ENCODE results near the gene CCDC12.

- no peak for TF ChIP-seq CTCF (IDR thresholded peaks at IDR 0.05)
- TF ChIP-seq POLR2A (IDR thresholded peaks at IDR 0.05) = no peak
These were observed 34.8 kb upstream of the CCDC12 start for GRCh38 chr3:47011371-47011770.

Measured in adrenal gland (tissue), 5 donors.